Mesodermal cell (in vitro differentiated cells): Measurements from ENCODE around the gene MGAT4A.
"Not testable (repeated sequence)": the region's sequence is repeated elsewhere in the genome, so short reads cannot be mapped to it uniquely, and the experiment has no call there.

ENCODE experiments used
- H3K27ac ChIP-seq: 2 replicates; pipeline ENCODE4 v1.7.0; 2013; ENCODE audit warnings: mild to moderate bottlenecking, low read depth, low read length, moderate library complexity; ENCODE audit not compliant: severe bottlenecking
- H3K36me3 ChIP-seq: 2 replicates; pipeline ENCODE4 v1.7.1; 2013; ENCODE audit warnings: mild to moderate bottlenecking, low read length, moderate library complexity; ENCODE audit not compliant: control insufficient read depth, insufficient read depth
- H3K4me1 ChIP-seq: one replicate; pipeline ENCODE4 v1.7.1; 2013; ENCODE audit warnings: mild to moderate bottlenecking, low read length; ENCODE audit not compliant: insufficient read depth, control insufficient read depth, poor library complexity, severe bottlenecking
- H3K4me3 ChIP-seq: 2 replicates; pipeline ENCODE4 v1.7.0; 2013; ENCODE audit warnings: low read length, control low read depth, mild to moderate bottlenecking; ENCODE audit not compliant: insufficient read depth, poor library complexity, severe bottlenecking; ENCODE audit errors: extremely low read depth
- H3K9me3 ChIP-seq: 2 replicates; pipeline ENCODE4 v1.7.1; 2013; ENCODE audit warnings: mild to moderate bottlenecking, low read length, moderate library complexity; ENCODE audit not compliant: control insufficient read depth
- WGBS, 2 experiments: methylation state at CpG; one replicate each; pipeline ENCODE4 v1.1.5; 2013; ENCODE audit warnings: missing lambda C conversion rate in 2 of 2; ENCODE audit not compliant: insufficient coverage in 2 of 2; 5-methylcytosine and 5-hydroxymethylcytosine counted together

MGAT4A gene

GRCh38 chr2:98604547-98604946 lies 126.4 kb downstream of the MGAT4A start:
- H3K4me1 ChIP-seq: peaks cover 2% of the 10 kb centered on the region
- no peaks in the 10 kb centered on the region for H3K9me3 ChIP-seq
- no peak overlapping the region for H3K27ac ChIP-seq
- H3K36me3 ChIP-seq: peaks cover 31% of the 10 kb centered on the region
- no peak overlapping the region for H3K4me3 ChIP-seq
- 94 to 100% methylated on average over 1 to 2 of the region's 2 CpGs for WGBS, 2 experiments

- peaks cover 45% of the 10 kb centered on the region for H3K36me3 ChIP-seq
- 50 to 80% methylated on average over 1 to 2 of the region's 3 CpGs for WGBS, 2 experiments
- no peaks in the 10 kb centered on the region for H3K4me1 ChIP-seq
These were observed 129.3 kb downstream of the MGAT4A start for GRCh38 chr2:98601532-98602132.

GRCh38 chr2:98598781-98599428 lies 132.0 kb downstream of the MGAT4A start:
- Histone ChIP-seq H3K4me3 (no peak overlapping the region), H3K4me1 (no peaks in the 10 kb centered on the region), H3K9me3 (no peaks in the 10 kb centered on the region), H3K36me3 (peaks cover 51% of the 10 kb centered on the region), H3K27ac (no peak overlapping the region)
- WGBS, 2 experiments: no CpG with 5 or more reads among the region's 1 CpG

More at GRCh38 chr2:98601532-98602132, 129.3 kb downstream of the MGAT4A start:
- Histone ChIP-seq H3K9me3 (no peaks in the 10 kb centered on the region), H3K27ac (no peak overlapping the region), H3K4me3 (no peak overlapping the region)

GRCh38 chr2:98594665-98595064 lies 136.3 kb downstream of the MGAT4A start:
- H3K4me1 ChIP-seq, H3K27ac ChIP-seq, H3K4me3 ChIP-seq, H3K9me3 ChIP-seq: not testable (repeated sequence)
- WGBS, 2 experiments: no CpG with 5 or more reads among the region's 4 CpGs
- H3K36me3 ChIP-seq: peaks cover 41% of the 10 kb centered on the region

GRCh38 chr2:98592565-98592964 lies 138.4 kb downstream of the MGAT4A start:
- H3K4me3 ChIP-seq: no peak overlapping the region
- H3K9me3 ChIP-seq: no peaks in the 10 kb centered on the region
- peaks cover 5% of the 10 kb centered on the region for H3K4me1 ChIP-seq
- 90 to 99% methylated on average over 7 to 8 of the region's 8 CpGs for WGBS, 2 experiments
- no peak overlapping the region for H3K27ac ChIP-seq
- H3K36me3 ChIP-seq: peaks cover 33% of the 10 kb centered on the region

- H3K36me3 ChIP-seq: peaks cover 41% of the 10 kb centered on the region
These were observed 141.4 kb downstream of the MGAT4A start for GRCh38 chr2:98589489-98589888.

GRCh38 chr2:98588880-98589431 lies 142.0 kb downstream of the MGAT4A start:
- Histone ChIP-seq H3K9me3 (no peaks in the 10 kb centered on the region), H3K36me3 (peaks cover 39% of the 10 kb centered on the region), H3K4me3 (no peak overlapping the region), H3K4me1 (peaks cover 5% of the 10 kb centered on the region), H3K27ac (no peak overlapping the region)
- 80 to 93% methylated on average over 4 of the region's 4 CpGs for WGBS, 2 experiments

More at GRCh38 chr2:98589489-98589888, 141.4 kb downstream of the MGAT4A start:
- Histone ChIP-seq H3K4me1 (peaks cover 5% of the 10 kb centered on the region), H3K4me3 (no peak overlapping the region), H3K9me3 (no peaks in the 10 kb centered on the region), H3K27ac (no peak overlapping the region)
- 92 to 100% methylated on average over 2 to 4 of the region's 4 CpGs for WGBS, 2 experiments

- Histone ChIP-seq H3K4me1 (peaks cover 3% of the 10 kb centered on the region), H3K36me3 (peaks cover 36% of the 10 kb centered on the region), H3K4me3 (no peak overlapping the region), H3K9me3 (no peaks in the 10 kb centered on the region), H3K27ac (no peak overlapping the region)
- 93 to 98% methylated on average over 2 to 5 of the region's 6 CpGs for WGBS, 2 experiments
These were observed 144.3 kb downstream of the MGAT4A start for GRCh38 chr2:98586551-98587140.

- Histone ChIP-seq H3K4me3 (no peak overlapping the region), H3K9me3 (no peaks in the 10 kb centered on the region), H3K36me3 (peaks cover 33% of the 10 kb centered on the region), H3K27ac (no peak overlapping the region), H3K4me1 (no peaks in the 10 kb centered on the region)
- 98 to 99% methylated on average over 7 of the region's 10 CpGs for WGBS, 2 experiments
These were observed 145.5 kb downstream of the MGAT4A start for GRCh38 chr2:98585386-98585785.

GRCh38 chr2:98583816-98584618 lies 146.9 kb downstream of the MGAT4A start:
- Histone ChIP-seq H3K4me3 (no peak overlapping the region), H3K4me1 (no peaks in the 10 kb centered on the region), H3K36me3 (peaks cover 26% of the 10 kb centered on the region), H3K27ac (no peak overlapping the region), H3K9me3 (no peaks in the 10 kb centered on the region)
- WGBS, 2 experiments: 86 to 91% methylated on average over 5 to 9 of the region's 10 CpGs
